GM11168 (cell line): ENCODE results near the gene GET4.
"Not testable (repeated sequence)": the region's sequence is repeated elsewhere in the genome, so short reads cannot be mapped to it uniquely, and the experiment has no call there.

Experiments used
- in situ Hi-C: fragments of 300-500 bp; cut with MboI; formaldehyde crosslinking; loops from one replicate; pipeline ENCODE4 v1.12.0; 2022; ENCODE audit warnings: low sequenced_read_pairs; ENCODE audit not compliant: unreplicated experiment

Gene GET4

GRCh38 chr7:923108-924041, 47.0 kb downstream of the GET4 start:
- in situ Hi-C loops: no loop called here

- in situ Hi-C loops: not testable (repeated sequence)
These were observed 47.7 kb downstream of the GET4 start for GRCh38 chr7:924042-924441.

GRCh38 chr7:924541-925231, 48.3 kb downstream of the GET4 start:
- in situ Hi-C loops: loop anchor here (5.0 kb wide), 1 partner anchor 38 kb away; no protein-coding TSS in a partner anchor

GRCh38 chr7:925601-926000, 49.2 kb downstream of the GET4 start:
- in situ Hi-C loops: loop anchor here (5.0 kb wide), 1 partner anchor 37 kb away; no protein-coding TSS in a partner anchor

- in situ Hi-C loops: loop anchor here (5.0 kb wide), 1 partner anchor 36 kb away; no protein-coding TSS in a partner anchor
These were observed 50.0 kb downstream of the GET4 start for GRCh38 chr7:926061-927030.

GRCh38 chr7:927031-927671, 50.8 kb downstream of the GET4 start:
- in situ Hi-C loops: loop anchor here (5.0 kb wide), 1 partner anchor 35 kb away; no protein-coding TSS in a partner anchor

GRCh38 chr7:929311-929711, 53.0 kb downstream of the GET4 start:
- in situ Hi-C loops: loop anchor here (5.0 kb wide), 1 partner anchor 33 kb away; no protein-coding TSS in a partner anchor

- in situ Hi-C loops: no loop called here
These were observed 54.8 kb downstream of the GET4 start for GRCh38 chr7:930975-931758.

GRCh38 chr7:931871-932650, 55.7 kb downstream of the GET4 start:
- in situ Hi-C loops: no loop called here

- in situ Hi-C loops: no loop called here
These were observed 56.3 kb downstream of the GET4 start for GRCh38 chr7:932651-932975.

GRCh38 chr7:934469-935163, 58.3 kb downstream of the GET4 start:
- in situ Hi-C loops: no loop called here

- in situ Hi-C loops: no loop called here
These were observed 59.0 kb downstream of the GET4 start for GRCh38 chr7:935164-935873.

- in situ Hi-C loops: no loop called here
These were observed 59.6 kb downstream of the GET4 start for GRCh38 chr7:935874-936385.

- in situ Hi-C loops: no loop called here
These were observed 60.2 kb downstream of the GET4 start for GRCh38 chr7:936386-937054.

GRCh38 chr7:937856-938484, 61.6 kb downstream of the GET4 start:
- in situ Hi-C loops: no loop called here
